Limb (tissue), 2 donors: ENCODE data around the gene ENTPD5.
"Not testable (repeated sequence)": the region's sequence is repeated elsewhere in the genome, so short reads cannot be mapped to it uniquely, and the experiment has no call there.

Experiments
- DNase-seq, 2 donors: peaks; one replicate each; pipeline ENCODE4 v3.0.0-alpha.2; 2016; ENCODE audit errors: extremely low spot score in 2 of 2

ENTPD5 gene

DNA sequence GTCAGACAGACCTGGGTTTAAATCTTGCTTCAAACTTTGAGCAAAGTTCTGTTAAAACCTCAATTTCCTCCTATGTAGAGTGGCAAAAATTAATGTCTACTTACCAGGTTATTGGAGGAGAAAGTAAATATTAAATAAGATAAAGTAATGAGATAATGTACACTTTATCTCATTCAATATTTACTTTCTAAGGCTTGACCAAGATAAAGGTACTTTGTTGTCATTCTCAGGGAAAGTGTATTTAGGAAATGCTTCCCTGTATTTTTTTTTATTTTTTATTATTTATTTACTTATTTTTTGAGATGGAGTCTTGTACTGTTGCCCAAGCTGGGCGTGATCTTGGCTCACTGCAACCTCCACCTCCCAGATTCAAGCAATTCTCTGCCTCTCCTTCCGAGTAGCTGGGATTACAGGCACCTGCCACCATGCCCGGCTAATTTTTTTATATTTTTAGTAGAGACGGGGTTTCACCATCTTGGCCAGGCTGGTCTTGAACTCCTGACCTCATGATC is 73.9 kb downstream of the ENTPD5 start:
- DNase-seq: no peak

DNA sequence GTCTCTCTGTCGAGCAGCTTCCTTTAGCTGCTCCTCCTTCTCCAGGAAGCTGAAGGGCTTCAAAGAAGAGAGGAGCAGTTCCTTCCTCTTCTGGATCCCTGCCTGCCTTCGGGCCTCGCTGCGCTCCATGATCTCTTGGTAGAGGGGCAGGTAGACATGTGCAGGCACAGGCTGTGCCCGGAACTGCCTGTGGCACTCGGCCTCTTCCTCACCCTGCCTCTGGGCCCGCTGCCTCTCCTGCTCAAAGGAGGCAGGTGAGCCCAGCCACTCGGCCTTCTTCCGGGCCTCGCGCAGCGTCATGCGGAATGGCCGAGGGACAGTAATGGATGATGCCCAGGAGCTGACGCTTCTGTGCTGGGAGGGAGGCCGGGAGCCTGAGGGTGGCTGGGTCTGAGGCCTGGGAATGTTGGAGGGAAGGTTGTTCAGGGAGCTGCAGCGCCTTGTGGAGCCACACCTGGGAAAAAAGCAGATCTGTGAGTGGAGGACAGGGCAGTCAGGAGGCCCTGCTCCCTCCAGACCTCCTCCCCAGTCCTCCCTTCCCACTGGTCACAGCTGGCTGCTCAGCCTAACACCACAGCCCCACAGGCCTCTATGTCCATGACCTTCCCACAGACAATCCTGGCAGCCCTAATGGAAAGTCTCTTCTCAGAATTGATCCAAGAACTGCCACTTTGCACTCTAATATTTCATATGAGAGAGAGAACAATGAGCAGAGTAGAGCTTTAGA is 74.5 kb downstream of the ENTPD5 start:
- no peak for DNase-seq

GRCh38 chr14:73943083-73943482 is 76.0 kb downstream of the ENTPD5 start:
- no peak for DNase-seq

- no peak for DNase-seq
Measured at GRCh38 chr14:73942180-73942579, 76.9 kb downstream of the ENTPD5 start.

- no peak for DNase-seq
Measured at GRCh38 chr14:73937012-73937411, 82.1 kb downstream of the ENTPD5 start.

DNA sequence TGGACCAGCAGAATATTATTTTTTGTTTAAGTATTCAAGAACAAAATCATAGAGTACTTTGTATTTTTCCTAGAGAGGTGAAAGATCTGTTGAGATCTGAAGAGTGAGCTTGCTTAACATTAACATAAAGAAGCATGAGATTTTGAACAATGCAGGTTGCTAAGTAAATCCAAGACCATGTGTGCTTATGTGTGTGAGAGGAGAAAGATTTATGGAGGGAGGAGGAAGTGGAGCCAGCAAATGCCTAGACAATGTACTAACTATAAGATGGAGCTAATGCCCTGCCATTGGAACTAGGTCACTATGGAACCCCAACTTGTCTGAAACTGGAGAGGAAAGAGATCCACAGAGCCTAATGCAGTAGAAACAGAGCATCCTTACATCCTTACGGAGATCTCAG is 82.5 kb downstream of the ENTPD5 start:
- DNase-seq: no peak

- no peak for DNase-seq
Measured at GRCh38 chr14:73935666-73936065, 83.4 kb downstream of the ENTPD5 start.

DNA sequence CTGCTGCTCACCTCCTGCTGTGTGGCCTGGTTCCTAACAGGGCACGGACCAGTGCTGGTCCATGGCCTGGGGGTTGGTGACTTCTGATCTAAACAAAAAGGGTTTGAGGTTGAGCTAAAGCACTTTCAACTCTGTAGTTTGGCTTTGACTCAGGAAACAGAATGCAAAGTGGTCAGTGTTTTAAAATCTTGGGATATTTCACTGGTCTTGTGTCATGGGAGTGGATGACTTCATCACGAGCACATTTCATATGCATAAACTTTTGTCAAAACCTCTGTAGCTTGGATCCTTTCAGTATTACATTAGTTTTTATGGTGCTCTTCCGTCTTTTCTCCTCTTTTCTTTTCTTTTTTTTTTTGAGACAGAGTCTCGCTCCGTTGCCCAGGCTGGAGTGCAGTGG is 94.8 kb downstream of the ENTPD5 start:
- no peak for DNase-seq

DNA sequence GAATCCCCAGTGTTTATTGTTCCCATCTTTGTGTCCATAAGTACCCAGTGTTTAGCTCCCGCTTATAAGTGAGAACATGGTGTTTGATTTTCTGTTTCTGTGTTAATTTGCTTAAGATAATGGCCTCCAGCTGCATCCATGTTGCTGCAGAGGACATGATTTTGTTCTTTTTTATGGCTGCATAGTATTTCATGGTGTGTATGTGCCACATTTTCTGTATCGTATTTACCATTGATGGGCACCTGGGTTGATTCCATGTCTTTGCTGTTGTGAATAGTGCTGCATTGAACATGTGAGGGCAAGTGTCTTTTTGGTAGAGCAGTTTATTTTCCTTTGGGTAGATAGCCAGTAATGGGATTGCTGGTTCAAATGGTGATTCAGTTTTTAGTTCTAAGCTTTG is 99.6 kb downstream of the ENTPD5 start:
- not testable (repeated sequence) for DNase-seq

DNA sequence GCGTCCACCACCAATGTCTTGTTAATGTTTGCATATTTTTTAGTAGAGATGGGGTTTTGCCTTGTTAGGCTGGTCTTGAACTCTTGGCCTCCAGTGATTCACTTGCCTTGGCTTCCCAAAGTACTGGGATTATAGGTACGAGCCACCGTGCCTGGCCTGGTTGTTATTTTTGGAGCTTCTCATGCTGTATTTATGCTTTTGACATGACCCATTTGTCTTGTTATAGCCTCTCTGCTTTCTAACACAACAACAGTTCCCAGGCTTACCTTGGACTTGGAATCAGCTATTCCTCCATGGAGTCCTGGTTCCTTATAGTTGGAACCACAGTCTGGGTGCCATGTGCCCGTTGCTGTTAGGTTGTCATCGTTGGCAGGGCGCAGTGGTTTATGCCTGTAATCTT is 102.8 kb downstream of the ENTPD5 start:
- no peak for DNase-seq

GRCh38 chr14:73913256-73913655 is 105.8 kb downstream of the ENTPD5 start:
- no peak for DNase-seq

GRCh38 chr14:73909681-73910080 is 109.4 kb downstream of the ENTPD5 start:
- DNase-seq: no peak
